HG02943 (cell line): Measurements from ENCODE around the gene CTCF.

ENCODE experiments used
- ATAC-seq: cut with Tn5 transposase; IDR thresholded peaks from one replicate; pipeline ENCODE4 v1.9.1; 2021; ENCODE audit warnings: mild to moderate bottlenecking, low read depth, moderate library complexity; ENCODE audit not compliant: unreplicated experiment

The CTCF gene

GRCh38 chr16:67593288-67593687 lies 31.0 kb downstream of the CTCF start:
- no peak for ATAC-seq

GRCh38 chr16:67593701-67594100 lies 31.4 kb downstream of the CTCF start:
- no peak for ATAC-seq

DNA sequence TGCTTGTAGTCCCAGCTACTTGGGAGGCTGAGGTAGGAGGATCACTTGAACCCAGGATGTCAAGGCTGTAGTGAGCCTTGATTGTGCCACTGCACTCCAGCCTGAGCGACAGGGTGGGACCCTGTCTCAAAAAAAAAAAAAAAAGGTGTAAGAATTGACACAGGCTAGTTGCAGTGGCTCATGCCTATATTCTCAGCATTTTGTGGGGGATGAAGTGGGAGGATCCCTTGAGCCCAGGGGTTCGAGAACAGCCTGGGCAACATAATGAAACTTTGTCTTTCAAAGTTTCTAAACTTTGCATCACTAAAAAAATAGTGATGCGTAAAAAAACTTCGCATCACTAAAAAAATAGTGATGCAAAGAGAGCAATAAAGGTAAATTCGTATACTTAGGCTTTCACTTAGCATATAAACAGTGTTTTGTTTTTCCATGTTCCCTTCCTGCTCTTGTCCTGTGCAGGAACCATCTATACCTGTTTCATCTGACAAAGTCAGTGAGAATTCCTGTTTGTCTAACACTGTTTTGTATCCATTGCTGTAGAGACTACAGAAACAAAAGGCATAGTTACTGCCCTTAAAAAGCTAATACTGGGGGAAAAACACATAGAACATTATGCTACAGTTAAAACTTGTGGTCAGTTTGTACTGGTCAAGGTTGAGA lies 32.1 kb downstream of the CTCF start:
- no peak for ATAC-seq

DNA sequence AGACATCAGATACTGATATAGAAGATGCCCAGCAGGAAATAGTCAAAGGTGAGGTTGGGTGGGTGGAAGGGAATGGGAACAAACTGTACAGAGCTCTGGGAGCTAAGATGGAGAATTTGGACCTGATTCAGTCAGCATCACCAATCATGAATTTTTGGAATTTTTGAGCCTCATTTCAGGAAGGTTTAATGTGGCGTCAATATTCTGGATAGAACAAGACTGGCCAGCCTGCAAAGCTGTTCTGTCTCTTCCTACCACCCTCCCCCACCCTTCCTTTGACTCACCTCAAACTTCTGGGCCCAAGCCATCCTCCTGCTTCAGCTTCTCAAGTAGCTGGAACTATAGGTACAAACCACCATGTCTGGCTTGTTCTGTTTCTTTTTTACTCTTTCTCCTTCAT lies 32.6 kb downstream of the CTCF start:
- ATAC-seq: no peak

DNA sequence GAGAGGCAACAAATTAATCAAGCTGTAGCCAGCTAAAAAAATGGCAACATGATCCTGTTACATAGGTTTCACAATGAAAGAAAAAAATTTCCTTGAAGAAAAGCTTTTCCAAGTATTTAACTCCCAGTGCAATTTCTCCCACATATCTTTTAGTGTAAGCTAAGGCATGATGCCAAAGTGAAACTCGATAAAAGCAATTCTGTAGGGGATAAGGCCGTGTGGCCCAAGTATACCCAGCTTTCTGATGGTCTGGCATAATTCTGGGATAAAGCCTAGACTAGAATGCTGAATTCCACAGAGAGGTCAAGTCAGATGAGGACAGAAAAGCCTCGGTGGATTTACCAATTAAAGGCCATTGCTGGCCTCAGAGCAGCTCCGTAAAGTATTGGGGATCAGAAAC lies 36.2 kb downstream of the CTCF start:
- ATAC-seq: no peak

- no peak for ATAC-seq
Measured at GRCh38 chr16:67605641-67606040, 43.3 kb downstream of the CTCF start.

DNA sequence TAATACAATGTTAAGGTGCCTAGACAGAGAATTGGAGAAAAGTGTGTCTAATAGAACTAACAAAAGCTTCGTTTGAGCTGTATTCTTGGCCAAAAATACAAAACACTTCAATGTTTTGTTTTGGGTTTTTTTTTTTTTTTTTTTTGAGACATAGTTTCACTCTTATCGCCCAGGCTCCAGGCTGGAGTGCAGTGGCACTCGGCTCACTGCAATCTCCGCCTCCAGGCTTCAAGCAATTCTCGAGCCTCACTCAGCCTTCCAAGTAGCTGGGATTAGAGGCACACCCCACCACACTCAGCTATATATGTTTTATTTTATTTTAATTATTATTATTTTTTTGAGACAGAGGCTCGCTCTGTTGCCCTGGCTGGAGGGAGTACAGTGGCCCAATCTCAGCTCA lies 44.3 kb downstream of the CTCF start:
- ATAC-seq: no peak

- no peak for ATAC-seq
Measured at GRCh38 chr16:67608364-67608763, 46.0 kb downstream of the CTCF start.

- no peak for ATAC-seq
Measured at GRCh38 chr16:67613808-67614207, 51.5 kb downstream of the CTCF start.

- ATAC-seq: no peak
Measured at GRCh38 chr16:67628216-67628615, 65.9 kb downstream of the CTCF start.

GRCh38 chr16:67632415-67633172 lies 70.3 kb downstream of the CTCF start:
- no peak for ATAC-seq

DNA sequence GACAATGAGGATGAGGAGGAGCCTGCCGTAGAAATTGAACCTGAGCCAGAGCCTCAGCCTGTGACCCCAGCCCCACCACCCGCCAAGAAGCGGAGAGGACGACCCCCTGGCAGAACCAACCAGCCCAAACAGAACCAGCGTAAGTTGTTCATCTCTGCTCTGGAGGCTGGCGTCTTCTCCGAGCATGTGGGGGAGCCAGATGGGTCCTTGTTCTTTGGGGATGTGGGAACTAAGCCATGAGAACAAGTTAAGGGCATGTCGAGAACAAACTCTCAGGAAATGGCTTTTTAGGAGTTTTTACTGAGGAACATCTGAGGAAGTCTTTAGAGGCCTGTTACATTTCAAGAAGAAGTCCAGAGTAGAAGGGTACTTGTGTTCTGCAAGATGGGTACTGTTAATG lies 74.4 kb downstream of the CTCF start:
- ATAC-seq: no peak

- no peak for ATAC-seq
Measured at GRCh38 chr16:67637625-67638024, 75.3 kb downstream of the CTCF start.

DNA sequence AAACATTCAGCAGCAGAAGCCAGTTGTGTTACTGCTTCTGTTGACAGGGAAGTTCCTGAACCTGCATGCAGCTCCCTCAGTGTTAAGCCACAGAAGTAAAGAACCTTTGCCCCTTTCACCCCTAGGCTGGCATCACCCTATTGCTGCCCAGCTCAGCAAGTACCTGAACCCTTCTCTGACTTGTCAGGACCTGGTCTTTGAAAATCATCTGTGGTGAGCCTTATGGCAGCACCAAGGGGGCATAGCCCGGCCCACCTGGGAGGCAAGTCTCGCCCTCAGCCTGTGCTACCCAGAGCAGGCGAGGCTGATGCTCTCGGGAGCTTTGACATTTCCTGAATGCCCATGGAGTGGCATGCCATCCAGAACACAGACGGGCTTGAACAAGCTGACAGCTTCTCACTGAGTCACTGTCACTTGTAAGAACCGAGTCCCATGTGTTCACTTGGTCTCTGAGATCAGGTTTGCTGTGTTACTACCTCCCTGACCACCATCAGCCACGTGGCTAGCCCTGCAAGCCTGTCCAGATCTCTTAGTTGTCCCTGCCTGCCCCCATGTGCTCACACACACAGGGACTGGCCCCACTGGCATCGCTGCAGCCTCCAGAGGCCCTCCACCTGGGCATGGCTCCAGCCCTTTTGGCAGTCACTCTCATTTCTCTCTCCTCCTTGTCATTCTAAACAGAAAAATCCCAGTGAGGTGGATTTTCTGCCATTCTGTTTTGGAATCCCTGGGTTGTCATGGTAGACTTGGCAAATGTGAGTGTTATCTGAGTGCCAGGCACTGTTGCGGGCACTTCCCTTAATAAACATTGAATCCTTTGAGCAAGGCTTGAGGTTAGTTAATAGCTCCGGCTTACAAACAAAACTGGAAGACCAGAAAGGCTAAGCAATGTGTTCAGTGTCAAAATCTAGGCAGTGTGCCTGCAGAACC lies 79.7 kb downstream of the CTCF start:
- no peak for ATAC-seq

GRCh38 chr16:67644038-67644437 lies 81.7 kb downstream of the CTCF start:
- ATAC-seq: no peak

- ATAC-seq: no peak
Measured at GRCh38 chr16:67645397-67646121, 83.2 kb downstream of the CTCF start.

DNA sequence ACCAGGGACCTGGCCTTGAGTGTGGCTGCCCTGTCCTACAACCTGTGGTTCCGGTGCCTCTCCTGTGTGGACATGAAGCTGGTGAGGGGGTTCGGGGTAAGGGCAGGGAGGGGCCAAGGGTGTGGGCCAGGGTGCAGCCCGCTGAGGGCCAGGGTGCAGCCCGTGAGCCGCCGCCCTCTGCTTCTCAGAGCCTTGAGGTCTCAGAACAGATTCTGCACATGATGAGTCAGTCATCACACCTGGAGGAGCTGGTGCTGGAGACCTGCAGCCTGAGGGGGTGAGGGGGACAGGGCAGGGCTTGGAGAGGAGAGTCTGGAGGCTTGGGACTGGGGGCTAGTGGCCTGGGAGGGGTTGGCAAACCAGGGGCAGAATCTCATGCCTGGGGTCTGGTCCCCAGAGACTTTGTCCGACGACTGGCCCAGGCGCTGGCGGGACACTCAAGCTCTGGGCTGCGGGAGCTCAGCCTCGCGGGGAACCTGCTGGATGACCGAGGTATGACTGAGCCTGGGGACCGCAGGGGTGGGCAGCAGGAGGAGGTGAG lies 84.9 kb downstream of the CTCF start:
- ATAC-seq: no peak

DNA sequence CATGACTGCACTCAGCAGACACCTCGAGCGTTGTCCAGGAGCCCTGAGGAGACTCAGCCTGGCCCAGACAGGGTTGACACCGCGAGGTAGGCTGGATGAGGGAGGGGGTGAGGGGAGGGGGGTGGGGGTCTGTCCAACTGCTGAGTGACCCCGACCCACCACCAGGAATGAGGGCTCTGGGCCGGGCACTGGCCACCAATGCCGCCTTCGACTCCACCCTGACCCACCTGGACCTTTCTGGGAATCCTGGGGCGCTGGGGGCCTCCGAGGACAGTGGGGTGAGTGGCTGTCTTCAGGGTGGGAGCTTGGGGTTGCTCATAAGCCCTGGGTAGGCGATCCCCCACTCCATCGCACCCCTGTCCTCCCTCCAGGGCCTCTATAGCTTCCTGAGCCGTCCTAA lies 85.4 kb downstream of the CTCF start:
- no peak for ATAC-seq

- ATAC-seq: no peak
Measured at GRCh38 chr16:67648088-67648763, 85.9 kb downstream of the CTCF start.
